OCI-LY3 (cell line): ENCODE measurements around the gene CDON.

Experiments used
- CTCF ChIP-seq: fragments of 200-600, 300-600 bp; sonication (generic); IDR thresholded peaks from 2 replicates; pipeline ENCODE4 v1.5.1; 2014; ENCODE audit warnings: antibody characterized with exemption, low read length, low read depth
- EZH2phosphoT487 ChIP-seq: fragments of 200-600 bp; shearing (Covaris generic); IDR thresholded peaks from 2 replicates; pipeline ENCODE4 v1.6.1; 2018; ENCODE audit warnings: antibody characterized with exemption, mixed run types, low read depth

GRCh38 chr11:125949271-125950177, 113.1 kb downstream of the CDON start:
- TF ChIP-seq CTCF = no peak
- no peak for TF ChIP-seq EZH2phosphoT487
